Stimulated activated CD8-positive, alpha-beta memory T cell treated with anti-CD3 and anti-CD28 coated beads, Interleukin-7, amount 100 ng/mL, for 1 hour (primary cell): Measurements from ENCODE around the gene EXO1.
"Not testable (repeated sequence)": the region's sequence is repeated elsewhere in the genome, so short reads cannot be mapped to it uniquely, and the experiment has no call there.

Source experiments
- DNase-seq, 2 donors: peaks; one replicate each; pipeline ENCODE4 v3.0.0-alpha.2; 2020; ENCODE audit warnings: low read depth in 2 of 2

The EXO1 gene

GRCh38 chr1:241836941-241837340 lies 11.1 kb upstream of the EXO1 start:
- no peak for DNase-seq

GRCh38 chr1:241837416-241837815 lies 10.6 kb upstream of the EXO1 start:
- DNase-seq, result no peak

GRCh38 chr1:241837901-241838300 lies 10.1 kb upstream of the EXO1 start:
- DNase-seq, result no peak

GRCh38 chr1:241838897-241839296 lies 9.1 kb upstream of the EXO1 start:
- DNase-seq, result no peak

GRCh38 chr1:241839369-241839979 lies 8.5 kb upstream of the EXO1 start:
- DNase-seq, result no peak

GRCh38 chr1:241840164-241840563 lies 7.8 kb upstream of the EXO1 start:
- DNase-seq, result no peak

GRCh38 chr1:241841691-241842090 lies 6.3 kb upstream of the EXO1 start:
- DNase-seq, result no peak

- no peak for DNase-seq
Measured at GRCh38 chr1:241842565-241842964, 5.4 kb upstream of the EXO1 start.

- DNase-seq, result no peak
Measured at GRCh38 chr1:241844593-241844992, 3.4 kb upstream of the EXO1 start.

- DNase-seq, result no peak
Measured at GRCh38 chr1:241846375-241846774, 1.6 kb upstream of the EXO1 start.

- no peak for DNase-seq
Measured at GRCh38 chr1:241846862-241847539, 1.0 kb upstream of the EXO1 start.

GRCh38 chr1:241847540-241847795 lies 536 bp upstream of the EXO1 start:
- no peak for DNase-seq

- DNase-seq, result no peak
Measured at GRCh38 chr1:241848686-241849344, 811 bp downstream of the EXO1 start.

GRCh38 chr1:241849345-241849695 lies 1.3 kb downstream of the EXO1 start:
- no peak for DNase-seq

- DNase-seq, result not testable (repeated sequence)
Measured at GRCh38 chr1:241855545-241856140, 7.6 kb downstream of the EXO1 start.

- DNase-seq, result no peak
Measured at GRCh38 chr1:241857131-241857530, 9.1 kb downstream of the EXO1 start.

- no peak for DNase-seq
Measured at GRCh38 chr1:241860922-241861321, 12.9 kb downstream of the EXO1 start.

- DNase-seq, result no peak
Measured at GRCh38 chr1:241869022-241869421, 21.0 kb downstream of the EXO1 start.

- no peak for DNase-seq
Measured at GRCh38 chr1:241870336-241870735, 22.3 kb downstream of the EXO1 start.

GRCh38 chr1:241870746-241871430 lies 22.9 kb downstream of the EXO1 start:
- no peak for DNase-seq

- no peak for DNase-seq
Measured at GRCh38 chr1:241881440-241881839, 33.4 kb downstream of the EXO1 start.

- DNase-seq, result no peak
Measured at GRCh38 chr1:241883159-241883558, 35.2 kb downstream of the EXO1 start.

GRCh38 chr1:241888232-241888631 lies 40.2 kb downstream of the EXO1 start:
- no peak for DNase-seq
